ENCODE data around the gene COQ10B.

Gene COQ10B

DNA sequence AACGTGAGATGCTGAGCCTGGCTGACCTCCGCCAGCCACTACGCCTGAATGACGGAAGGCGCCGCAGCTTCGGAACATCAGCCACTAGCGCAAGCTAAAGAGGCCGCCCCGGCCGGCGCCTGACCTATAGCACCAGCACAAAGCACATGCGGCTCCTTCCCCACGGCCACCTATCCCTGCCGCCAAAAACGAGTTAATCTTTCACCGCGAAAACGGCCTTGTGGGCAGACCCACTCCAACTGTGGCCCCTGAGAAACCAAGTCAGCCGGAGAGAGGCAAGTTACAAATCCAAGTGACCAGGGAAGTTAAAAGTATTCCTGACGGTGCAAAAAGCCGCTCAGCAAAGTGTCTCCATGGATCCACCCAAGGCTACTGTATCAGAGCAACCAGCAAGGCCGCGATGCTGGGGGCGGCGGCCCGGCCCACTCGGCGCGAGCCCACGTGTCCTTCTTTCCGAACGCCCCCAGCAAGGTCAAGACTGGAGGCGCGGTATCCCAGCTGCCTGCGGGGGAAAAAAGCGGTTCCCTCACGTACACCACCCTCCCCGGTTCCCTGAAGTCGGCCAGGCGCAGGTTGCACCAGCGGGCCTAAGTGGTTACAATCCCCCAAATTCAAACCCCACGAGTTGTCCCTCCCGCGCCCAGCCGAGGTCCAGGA is 45.7 kb downstream of the COQ10B start (continued):
- TF ChIP-seq, protein P1, sequence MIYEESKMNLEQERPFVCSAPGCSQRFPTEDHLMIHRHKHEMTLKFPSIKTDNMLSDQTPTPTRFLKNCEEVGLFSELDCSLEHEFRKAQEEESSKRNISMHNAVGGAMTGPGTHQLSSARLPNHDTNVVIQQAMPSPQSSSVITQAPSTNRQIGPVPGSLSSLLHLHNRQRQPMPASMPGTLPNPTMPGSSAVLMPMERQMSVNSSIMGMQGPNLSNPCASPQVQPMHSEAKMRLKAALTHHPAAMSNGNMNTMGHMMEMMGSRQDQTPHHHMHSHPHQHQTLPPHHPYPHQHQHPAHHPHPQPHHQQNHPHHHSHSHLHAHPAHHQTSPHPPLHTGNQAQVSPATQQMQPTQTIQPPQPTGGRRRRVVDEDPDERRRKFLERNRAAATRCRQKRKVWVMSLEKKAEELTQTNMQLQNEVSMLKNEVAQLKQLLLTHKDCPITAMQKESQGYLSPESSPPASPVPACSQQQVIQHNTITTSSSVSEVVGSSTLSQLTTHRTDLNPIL (CRISPR knock-in tag; IDR thresholded peaks at IDR 0.05; ENCODE audit: low read depth), result no peak
- TF ChIP-seq CSDC2 (CRISPR knock-in tag; IDR thresholded peaks at IDR 0.05) (no peak), SNAI2 (CRISPR knock-in tag; IDR thresholded peaks at IDR 0.05) (no peak)

DNA sequence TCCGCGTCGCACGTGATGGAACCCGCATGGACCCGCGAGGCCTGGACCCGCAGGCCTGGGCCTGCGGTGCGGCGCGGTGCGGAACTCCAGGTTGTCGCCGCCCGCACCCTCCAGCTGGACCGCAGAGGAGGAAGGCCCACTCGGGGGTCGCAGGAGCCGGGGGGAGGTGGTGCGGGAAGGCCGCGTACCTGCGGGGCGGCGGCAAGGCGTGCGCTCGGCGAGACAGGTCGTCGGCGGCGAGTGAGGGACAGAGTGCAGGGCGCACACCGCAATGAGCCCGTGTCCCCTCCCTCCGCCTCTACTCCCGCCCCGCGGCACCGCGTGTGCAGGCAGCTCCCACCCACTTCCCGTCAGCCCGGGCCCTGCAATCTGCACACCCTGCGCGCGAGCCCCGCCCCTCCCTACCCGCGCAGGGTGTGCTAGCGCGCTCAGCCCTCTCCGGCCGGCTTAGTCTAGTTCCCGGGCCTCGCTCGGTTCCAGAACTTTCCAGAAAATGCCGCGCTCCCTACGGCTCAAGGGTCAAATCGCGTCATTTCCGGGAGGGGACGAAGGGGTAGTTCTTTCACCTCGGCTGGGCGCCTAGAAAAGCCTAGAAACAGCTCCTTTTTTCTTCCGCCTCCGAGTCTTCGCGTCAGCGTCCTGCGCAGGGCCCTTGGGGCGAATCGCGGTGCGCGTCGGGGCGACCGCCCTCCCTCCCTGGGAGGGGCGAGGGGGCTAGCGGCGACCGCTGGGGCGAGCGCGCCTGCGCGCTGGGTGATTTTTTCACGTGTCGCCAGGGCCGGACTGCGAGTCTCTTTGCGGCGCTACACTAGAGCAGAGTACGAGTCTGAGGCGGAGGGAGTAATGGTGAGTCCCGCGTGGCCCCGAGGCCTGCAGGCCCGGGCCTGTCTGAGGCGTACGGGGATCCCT is 46.5 kb downstream of the COQ10B start, which contains the start of the genes HSPD1 and HSPE1:
Gene HSPD1 (minus strand): TSS at position 247 of the 909 bp plus-strand sequence. CDS start 992 bp downstream, outside the sequence.
Gene HSPE1 (plus strand): TSS at position 786 of the 909 bp plus-strand sequence. CDS start 58 bp downstream, at position 844.
- peak; percentile 33; the same call in 1 of the 2 replicates for TF ChIP-seq TCF4 (CRISPR knock-in tag; IDR thresholded peaks at IDR 0.05; ENCODE audit: borderline replicate concordance)
- TF ChIP-seq ZC3H10 (CRISPR knock-in tag; IDR thresholded peaks at IDR 0.05), result no peak
- TF ChIP-seq, protein P2, sequence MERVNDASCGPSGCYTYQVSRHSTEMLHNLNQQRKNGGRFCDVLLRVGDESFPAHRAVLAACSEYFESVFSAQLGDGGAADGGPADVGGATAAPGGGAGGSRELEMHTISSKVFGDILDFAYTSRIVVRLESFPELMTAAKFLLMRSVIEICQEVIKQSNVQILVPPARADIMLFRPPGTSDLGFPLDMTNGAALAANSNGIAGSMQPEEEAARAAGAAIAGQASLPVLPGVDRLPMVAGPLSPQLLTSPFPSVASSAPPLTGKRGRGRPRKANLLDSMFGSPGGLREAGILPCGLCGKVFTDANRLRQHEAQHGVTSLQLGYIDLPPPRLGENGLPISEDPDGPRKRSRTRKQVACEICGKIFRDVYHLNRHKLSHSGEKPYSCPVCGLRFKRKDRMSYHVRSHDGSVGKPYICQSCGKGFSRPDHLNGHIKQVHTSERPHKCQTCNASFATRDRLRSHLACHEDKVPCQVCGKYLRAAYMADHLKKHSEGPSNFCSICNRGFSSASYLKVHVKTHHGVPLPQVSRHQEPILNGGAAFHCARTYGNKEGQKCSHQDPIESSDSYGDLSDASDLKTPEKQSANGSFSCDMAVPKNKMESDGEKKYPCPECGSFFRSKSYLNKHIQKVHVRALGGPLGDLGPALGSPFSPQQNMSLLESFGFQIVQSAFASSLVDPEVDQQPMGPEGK (CRISPR knock-in tag; IDR thresholded peaks at IDR 0.05; ENCODE audit: borderline replicate concordance), result no peak
- no peak for TF ChIP-seq RARB (CRISPR knock-in tag; IDR thresholded peaks at IDR 0.05)
- TF ChIP-seq ISL1 (CRISPR knock-in tag; IDR thresholded peaks at IDR 0.05), result no peak
- TF ChIP-seq, protein P3, sequence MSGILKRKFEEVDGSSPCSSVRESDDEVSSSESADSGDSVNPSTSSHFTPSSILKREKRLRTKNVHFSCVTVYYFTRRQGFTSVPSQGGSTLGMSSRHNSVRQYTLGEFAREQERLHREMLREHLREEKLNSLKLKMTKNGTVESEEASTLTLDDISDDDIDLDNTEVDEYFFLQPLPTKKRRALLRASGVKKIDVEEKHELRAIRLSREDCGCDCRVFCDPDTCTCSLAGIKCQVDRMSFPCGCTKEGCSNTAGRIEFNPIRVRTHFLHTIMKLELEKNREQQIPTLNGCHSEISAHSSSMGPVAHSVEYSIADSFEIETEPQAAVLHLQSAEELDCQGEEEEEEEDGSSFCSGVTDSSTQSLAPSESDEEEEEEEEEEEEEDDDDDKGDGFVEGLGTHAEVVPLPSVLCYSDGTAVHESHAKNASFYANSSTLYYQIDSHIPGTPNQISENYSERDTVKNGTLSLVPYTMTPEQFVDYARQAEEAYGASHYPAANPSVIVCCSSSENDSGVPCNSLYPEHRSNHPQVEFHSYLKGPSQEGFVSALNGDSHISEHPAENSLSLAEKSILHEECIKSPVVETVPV (CRISPR knock-in tag; IDR thresholded peaks at IDR 0.05), result no peak
- TF ChIP-seq ZFP30 (CRISPR knock-in tag; IDR thresholded peaks at IDR 0.05), result no peak
- TF ChIP-seq ZNF70 (CRISPR knock-in tag; IDR thresholded peaks at IDR 0.05), result no peak
- TF ChIP-seq ZNF565 (CRISPR knock-in tag; conservative IDR thresholded peaks at IDR 0.05; ENCODE audit: low read depth), result no peak
- no peak for TF ChIP-seq OSR1 (CRISPR knock-in tag; IDR thresholded peaks at IDR 0.05)
- TF ChIP-seq, protein P4, sequence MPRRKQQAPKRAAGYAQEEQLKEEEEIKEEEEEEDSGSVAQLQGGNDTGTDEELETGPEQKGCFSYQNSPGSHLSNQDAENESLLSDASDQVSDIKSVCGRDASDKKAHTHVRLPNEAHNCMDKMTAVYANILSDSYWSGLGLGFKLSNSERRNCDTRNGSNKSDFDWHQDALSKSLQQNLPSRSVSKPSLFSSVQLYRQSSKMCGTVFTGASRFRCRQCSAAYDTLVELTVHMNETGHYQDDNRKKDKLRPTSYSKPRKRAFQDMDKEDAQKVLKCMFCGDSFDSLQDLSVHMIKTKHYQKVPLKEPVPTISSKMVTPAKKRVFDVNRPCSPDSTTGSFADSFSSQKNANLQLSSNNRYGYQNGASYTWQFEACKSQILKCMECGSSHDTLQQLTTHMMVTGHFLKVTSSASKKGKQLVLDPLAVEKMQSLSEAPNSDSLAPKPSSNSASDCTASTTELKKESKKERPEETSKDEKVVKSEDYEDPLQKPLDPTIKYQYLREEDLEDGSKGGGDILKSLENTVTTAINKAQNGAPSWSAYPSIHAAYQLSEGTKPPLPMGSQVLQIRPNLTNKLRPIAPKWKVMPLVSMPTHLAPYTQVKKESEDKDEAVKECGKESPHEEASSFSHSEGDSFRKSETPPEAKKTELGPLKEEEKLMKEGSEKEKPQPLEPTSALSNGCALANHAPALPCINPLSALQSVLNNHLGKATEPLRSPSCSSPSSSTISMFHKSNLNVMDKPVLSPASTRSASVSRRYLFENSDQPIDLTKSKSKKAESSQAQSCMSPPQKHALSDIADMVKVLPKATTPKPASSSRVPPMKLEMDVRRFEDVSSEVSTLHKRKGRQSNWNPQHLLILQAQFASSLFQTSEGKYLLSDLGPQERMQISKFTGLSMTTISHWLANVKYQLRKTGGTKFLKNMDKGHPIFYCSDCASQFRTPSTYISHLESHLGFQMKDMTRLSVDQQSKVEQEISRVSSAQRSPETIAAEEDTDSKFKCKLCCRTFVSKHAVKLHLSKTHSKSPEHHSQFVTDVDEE (CRISPR knock-in tag; IDR thresholded peaks at IDR 0.05), result peak; percentile 59; the same call in 1 of the 2 replicates
- TF ChIP-seq BACH2 (CRISPR knock-in tag; IDR thresholded peaks at IDR 0.05; ENCODE audit: borderline replicate concordance), result no peak
- no peak for TF ChIP-seq GLIS3 (CRISPR knock-in tag; IDR thresholded peaks at IDR 0.05)
- TF ChIP-seq SNAI2 (CRISPR knock-in tag; IDR thresholded peaks at IDR 0.05), result no peak
- TF ChIP-seq CSDC2 (CRISPR knock-in tag; IDR thresholded peaks at IDR 0.05), result no peak
- TF ChIP-seq TOX (CRISPR knock-in tag; IDR thresholded peaks at IDR 0.05; ENCODE audit: borderline replicate concordance), result no peak
- TF ChIP-seq, protein P5, sequence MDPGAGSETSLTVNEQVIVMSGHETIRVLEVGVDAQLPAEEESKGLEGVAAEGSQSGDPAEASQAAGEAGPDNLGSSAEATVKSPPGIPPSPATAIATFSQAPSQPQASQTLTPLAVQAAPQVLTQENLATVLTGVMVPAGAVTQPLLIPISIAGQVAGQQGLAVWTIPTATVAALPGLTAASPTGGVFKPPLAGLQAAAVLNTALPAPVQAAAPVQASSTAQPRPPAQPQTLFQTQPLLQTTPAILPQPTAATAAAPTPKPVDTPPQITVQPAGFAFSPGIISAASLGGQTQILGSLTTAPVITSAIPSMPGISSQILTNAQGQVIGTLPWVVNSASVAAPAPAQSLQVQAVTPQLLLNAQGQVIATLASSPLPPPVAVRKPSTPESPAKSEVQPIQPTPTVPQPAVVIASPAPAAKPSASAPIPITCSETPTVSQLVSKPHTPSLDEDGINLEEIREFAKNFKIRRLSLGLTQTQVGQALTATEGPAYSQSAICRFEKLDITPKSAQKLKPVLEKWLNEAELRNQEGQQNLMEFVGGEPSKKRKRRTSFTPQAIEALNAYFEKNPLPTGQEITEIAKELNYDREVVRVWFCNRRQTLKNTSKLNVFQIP (CRISPR knock-in tag; IDR thresholded peaks at IDR 0.05; ENCODE audit: borderline replicate concordance, low read depth), result 0 out of 2 replicates have a peak, but pooled peaks have one; percentile 32
- ATAC-seq, result peak; percentile 89
